GM18907 (cell line): Measurements from ENCODE around the gene PDPR.
"Not testable (repeated sequence)": the region's sequence is repeated elsewhere in the genome, so short reads cannot be mapped to it uniquely, and the experiment has no call there.

Experiments
- ATAC-seq: cut with Tn5 transposase; IDR thresholded peaks from one replicate; pipeline ENCODE4 v1.9.1; 2021; ENCODE audit warnings: mild to moderate bottlenecking, moderate library complexity; ENCODE audit not compliant: unreplicated experiment

The PDPR gene

GRCh38 chr16:70113982-70114826 lies at the start of gene PDPR:
TSS of gene PDPR (plus strand) at chr16:70114332. CDS start at chr16:70120493, 6,161 bp downstream.
- ATAC-seq: peak; percentile 93

- peak; percentile 20 for ATAC-seq
These were observed 49.2 kb upstream of the PDPR start for GRCh38 chr16:70064841-70065370.

- peak; percentile 34 for ATAC-seq
These were observed 48.8 kb upstream of the PDPR start for GRCh38 chr16:70065376-70065745.

GRCh38 chr16:70065746-70066658 lies 48.1 kb upstream of the PDPR start:
- ATAC-seq: peak; percentile 91

GRCh38 chr16:70066751-70067150 lies 47.4 kb upstream of the PDPR start:
- ATAC-seq: not testable (repeated sequence)

- not testable (repeated sequence) for ATAC-seq
These were observed 35.1 kb upstream of the PDPR start for GRCh38 chr16:70079081-70079480.

GRCh38 chr16:70081219-70081618 lies 32.9 kb upstream of the PDPR start:
- not testable (repeated sequence) for ATAC-seq

GRCh38 chr16:70083931-70084330 lies 30.2 kb upstream of the PDPR start:
- ATAC-seq: not testable (repeated sequence)

GRCh38 chr16:70088160-70088559 lies 26.0 kb upstream of the PDPR start:
- ATAC-seq: not testable (repeated sequence)

GRCh38 chr16:70088877-70089276 lies 25.3 kb upstream of the PDPR start:
- ATAC-seq: not testable (repeated sequence)

- ATAC-seq: not testable (repeated sequence)
These were observed 24.8 kb upstream of the PDPR start for GRCh38 chr16:70089289-70089688.

GRCh38 chr16:70091104-70091503 lies 23.0 kb upstream of the PDPR start:
- ATAC-seq: not testable (repeated sequence)

GRCh38 chr16:70094096-70094495 lies 20.0 kb upstream of the PDPR start:
- not testable (repeated sequence) for ATAC-seq

- not testable (repeated sequence) for ATAC-seq
These were observed 4.4 kb upstream of the PDPR start for GRCh38 chr16:70109583-70110279.

- not testable (repeated sequence) for ATAC-seq
These were observed 2.0 kb upstream of the PDPR start for GRCh38 chr16:70112162-70112561.

- ATAC-seq: peak; percentile 27
These were observed 542 bp upstream of the PDPR start for GRCh38 chr16:70113599-70113981.

GRCh38 chr16:70118354-70118753 lies 4.2 kb downstream of the PDPR start:
- not testable (repeated sequence) for ATAC-seq

GRCh38 chr16:70118776-70119175 lies 4.6 kb downstream of the PDPR start:
- not testable (repeated sequence) for ATAC-seq

GRCh38 chr16:70120398-70120797 lies 6.3 kb downstream of the PDPR start:
- not testable (repeated sequence) for ATAC-seq

- not testable (repeated sequence) for ATAC-seq
These were observed 9.7 kb downstream of the PDPR start for GRCh38 chr16:70123822-70124221.

- ATAC-seq: not testable (repeated sequence)
These were observed 12.1 kb downstream of the PDPR start for GRCh38 chr16:70126226-70126625.
